Dedifferentiated amniotic fluid mesenchymal stem cell (primary cell): Measurements from ENCODE around the gene HNRNPK.

Experiments
- DNase-seq: peaks from one replicate; pipeline ENCODE4 v3.0.0-alpha.2; 2016; ENCODE audit errors: extremely low spot score

The HNRNPK gene

DNA sequence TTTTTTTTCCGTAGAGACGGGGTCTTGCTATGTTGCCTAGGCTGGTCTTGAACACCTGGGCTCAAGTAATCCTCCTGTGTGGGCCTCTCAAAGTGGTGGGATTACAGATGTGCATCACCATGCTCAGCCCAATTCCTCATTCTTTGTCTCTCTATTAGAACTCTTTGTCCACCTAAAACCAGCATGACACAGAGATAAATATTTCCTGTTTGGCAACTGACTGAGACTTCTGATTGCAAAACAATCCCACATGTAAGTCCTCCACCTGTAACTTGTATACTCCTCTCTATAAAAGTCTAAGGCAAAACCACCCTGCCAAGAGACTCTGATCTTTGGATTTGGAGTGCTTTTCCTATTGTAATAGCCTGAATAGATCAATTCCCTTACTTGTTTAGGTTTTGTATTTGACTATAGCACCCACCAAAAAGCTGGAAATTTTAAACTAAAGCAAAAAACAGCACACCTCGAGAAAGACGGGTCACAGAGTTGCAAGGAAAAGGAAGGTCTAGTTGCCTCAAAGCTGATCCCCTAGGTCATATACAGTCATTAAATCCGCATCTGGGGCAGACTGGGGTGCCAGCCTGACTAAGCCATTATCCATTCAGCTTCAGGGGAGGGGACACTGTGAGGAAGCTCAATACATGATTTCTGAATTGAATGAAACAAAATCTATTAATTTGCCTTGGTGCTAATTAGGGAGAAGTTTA, 45.3 kb downstream of the HNRNPK start:
- no peak for DNase-seq

DNA sequence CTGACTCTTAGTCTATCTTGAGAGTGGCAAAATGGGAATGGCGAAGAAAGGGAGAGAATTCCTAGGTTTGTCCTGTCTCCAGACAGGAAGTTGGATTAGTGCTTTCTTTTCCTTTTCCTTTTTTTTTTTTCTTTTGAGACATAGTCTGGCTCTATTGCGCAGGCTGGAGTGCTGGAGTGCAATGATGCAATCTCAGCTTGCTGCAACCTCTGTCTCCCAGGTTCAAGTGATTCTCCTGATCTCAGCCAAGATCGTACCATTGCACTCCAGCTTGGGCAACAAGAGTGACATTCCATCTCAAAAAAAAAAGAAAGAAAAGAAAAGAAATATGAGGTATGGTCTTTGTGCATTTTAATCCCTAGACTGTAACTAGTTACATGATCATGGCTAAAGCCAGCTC, 46.2 kb downstream of the HNRNPK start:
- no peak for DNase-seq

DNA sequence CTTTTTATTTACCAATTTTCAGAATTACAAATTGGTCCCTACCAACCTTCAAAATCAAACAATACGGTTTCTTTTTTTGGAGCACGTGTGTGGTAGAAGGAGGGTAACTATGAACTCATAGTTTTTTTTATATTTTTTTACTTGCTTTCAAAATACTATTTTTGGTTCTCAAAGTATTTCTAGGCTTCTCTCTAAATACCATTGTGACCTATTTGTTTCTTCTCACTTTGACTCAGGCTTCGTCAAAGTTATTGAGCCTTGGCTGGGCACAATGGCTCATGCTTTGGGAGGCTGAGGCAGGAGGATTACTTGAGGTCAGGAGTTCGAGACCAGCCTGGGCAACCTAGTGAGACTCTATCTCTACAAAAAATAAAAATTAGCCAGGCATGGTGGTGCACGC, 47.2 kb downstream of the HNRNPK start:
- no peak for DNase-seq

DNA sequence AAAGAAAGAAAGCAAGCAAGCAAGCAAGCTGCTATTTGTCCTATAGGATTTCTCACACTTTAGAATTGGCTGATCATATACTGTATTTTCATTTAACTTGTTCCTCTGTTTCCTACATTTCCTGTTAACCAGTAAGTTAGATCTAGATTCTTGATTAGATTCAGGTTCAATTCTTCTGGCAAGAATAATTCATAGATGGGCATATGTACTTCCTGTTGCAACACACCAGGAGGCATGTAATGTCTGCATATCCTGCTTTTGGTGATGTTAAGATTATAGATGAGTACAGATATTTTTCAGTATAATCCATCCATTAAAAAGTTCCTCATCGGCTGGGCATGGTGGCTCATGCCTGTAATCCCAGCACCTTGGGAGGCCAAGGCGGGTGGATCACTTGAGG, 48.0 kb downstream of the HNRNPK start:
- no peak for DNase-seq

DNA sequence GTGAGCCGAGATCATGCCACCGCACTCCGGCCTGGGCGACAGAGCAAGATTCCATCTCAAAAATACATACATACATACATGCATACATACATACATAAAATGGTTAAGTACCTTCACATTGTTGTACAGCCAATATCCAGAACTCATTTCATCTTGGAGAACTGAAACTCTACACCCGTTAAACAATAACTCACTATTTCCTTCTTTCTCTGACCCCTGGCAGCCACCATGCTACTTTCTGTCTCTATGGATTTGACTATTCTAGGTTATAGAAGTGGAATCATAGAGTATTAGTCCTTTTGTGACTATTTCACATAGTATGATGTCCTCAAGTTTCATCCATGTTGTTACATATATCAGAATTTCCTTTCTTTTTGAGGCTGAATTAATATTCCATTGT, 49.1 kb downstream of the HNRNPK start:
- no peak for DNase-seq

DNA sequence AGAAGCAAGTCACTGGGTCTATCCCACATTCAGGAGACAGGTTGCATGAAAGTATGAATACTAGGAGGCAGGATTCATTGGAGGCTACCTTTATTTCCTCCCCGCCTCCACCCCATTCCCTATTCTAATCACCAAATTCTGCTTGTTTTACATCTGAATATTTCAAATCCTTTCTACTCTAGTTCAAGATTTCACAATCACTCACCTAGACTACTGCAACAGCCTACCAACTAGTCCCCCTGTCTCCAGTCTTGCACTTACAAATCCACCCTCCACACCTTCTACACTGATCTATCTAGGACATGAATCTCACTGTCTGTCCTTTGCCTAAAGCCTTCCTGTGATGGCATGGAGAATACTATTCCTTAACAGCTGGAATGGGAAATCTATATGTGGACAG, 52.4 kb downstream of the HNRNPK start:
- DNase-seq, result no peak

DNA sequence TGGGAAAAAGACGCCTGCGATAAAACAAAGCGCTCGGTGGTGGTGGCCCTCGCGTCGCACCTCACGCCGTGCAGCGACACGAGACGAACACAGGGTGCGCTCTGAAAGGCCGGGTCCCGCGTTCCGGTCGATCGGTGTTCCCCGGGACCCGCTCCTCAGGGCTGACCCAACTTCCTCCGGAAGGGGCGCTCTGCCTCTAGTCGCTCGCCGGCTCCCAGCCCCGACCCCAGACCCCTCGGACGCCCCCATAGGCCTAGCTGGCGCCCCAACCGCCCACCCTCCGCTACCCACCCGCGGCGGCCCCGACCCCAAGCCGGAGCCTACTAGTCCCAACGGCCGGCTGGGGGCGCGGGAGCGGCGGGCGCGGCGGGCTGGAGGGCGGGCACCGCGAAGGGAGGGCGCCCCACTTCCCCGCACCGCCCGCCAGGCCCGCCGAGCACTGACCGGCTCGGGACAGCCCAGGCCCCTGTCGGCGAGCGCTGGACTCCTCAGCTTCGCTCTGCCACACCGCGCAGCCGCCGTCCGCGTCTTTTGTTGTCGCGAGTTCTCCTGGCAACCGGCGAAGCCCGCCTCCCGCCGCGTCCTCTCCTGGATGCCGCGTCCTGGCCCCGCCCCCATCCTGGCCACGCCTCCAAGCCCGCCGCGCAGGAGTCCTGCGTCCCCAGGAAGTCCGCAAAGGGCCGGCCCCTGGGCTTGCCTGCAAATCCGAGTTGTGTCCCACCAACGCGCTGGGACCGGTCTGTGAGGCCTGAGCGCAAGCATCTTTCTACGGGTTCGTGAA, 58.9 kb downstream of the HNRNPK start, which contains the start of gene KIF27:
TSS of gene KIF27 (minus strand) at position 506 of the 781 bp plus-strand sequence. CDS start 5,841 bp downstream, outside the sequence.
- peak; percentile 97 for DNase-seq

DNA sequence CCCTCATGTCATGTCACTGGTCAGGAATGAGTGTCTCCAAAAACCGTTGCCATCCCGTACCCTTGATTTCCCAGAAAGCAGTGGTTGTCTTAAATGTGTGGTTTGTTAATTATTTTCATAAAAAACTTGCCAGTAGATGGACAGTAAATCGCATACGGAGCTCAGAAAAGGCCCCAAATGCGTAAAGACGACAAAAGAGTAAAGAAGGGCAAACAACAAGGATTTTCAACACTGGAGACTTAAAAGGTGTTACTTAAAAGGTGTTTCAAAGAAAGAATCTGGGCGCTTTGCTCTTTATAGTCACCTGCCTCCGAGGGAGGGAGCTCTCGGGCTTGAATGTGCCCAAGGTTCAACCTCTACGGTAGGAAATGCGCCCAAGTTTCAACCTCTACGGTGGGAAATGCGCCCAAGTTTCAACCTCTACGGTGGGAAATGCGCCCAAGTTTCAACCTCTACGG, 59.5 kb downstream of the HNRNPK start:
- DNase-seq, result no peak

DNA sequence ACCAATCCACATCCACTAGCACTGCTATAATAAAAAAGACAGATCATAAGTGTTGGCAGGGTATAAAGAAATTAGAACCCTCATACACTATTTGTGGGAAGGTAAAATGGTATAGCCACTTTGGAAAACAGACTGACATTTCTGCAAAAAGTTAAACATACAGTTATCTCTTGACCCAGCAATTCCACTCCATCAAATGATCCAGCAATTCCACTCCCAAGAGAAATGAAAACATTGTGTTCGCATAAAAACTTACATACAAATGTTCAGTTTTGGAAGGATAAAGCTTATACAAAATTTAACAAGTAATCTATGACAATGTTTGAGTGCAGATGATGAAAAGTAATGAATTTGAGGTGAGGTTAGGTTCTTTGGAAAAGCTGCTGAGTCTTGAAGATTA, 60.9 kb downstream of the HNRNPK start:
- DNase-seq, result no peak
